ENCODE data around the gene UBE2I.

Gene UBE2I

GRCh38 chr16:1330931-1331711, 21.7 kb downstream of the UBE2I start:
- no peak for DNase-seq

GRCh38 chr16:1331712-1332617, 22.5 kb downstream of the UBE2I start:
- DNase-seq: no peak

GRCh38 chr16:1332618-1333148, 23.2 kb downstream of the UBE2I start:
- no peak for DNase-seq

- DNase-seq: no peak
Measured at GRCh38 chr16:1333149-1333812, 23.8 kb downstream of the UBE2I start, which contains the start of gene BAIAP3. BAIAP3 (plus strand) TSS chr16:1333645; CDS start chr16:1338550, 4,905 bp downstream.

GRCh38 chr16:1333854-1334700, 24.6 kb downstream of the UBE2I start:
- DNase-seq: no peak

GRCh38 chr16:1334739-1335138, 25.3 kb downstream of the UBE2I start:
- DNase-seq: no peak

- peak; percentile 6 to 33 for DNase-seq
Measured at GRCh38 chr16:1335211-1335971, 26.0 kb downstream of the UBE2I start.

GRCh38 chr16:1335996-1336395, 26.6 kb downstream of the UBE2I start:
- DNase-seq: no peak

GRCh38 chr16:1336619-1337018, 27.2 kb downstream of the UBE2I start:
- DNase-seq: no peak

GRCh38 chr16:1337486-1337885, 28.1 kb downstream of the UBE2I start:
- no peak for DNase-seq

- no peak for DNase-seq
Measured at GRCh38 chr16:1338119-1338730, 28.8 kb downstream of the UBE2I start.

- DNase-seq: no peak
Measured at GRCh38 chr16:1338855-1339675, 29.6 kb downstream of the UBE2I start.

- no peak for DNase-seq
Measured at GRCh38 chr16:1340730-1341494, 31.5 kb downstream of the UBE2I start.

GRCh38 chr16:1341495-1342420, 32.3 kb downstream of the UBE2I start:
- DNase-seq: no peak

- peak; percentile 75 to 81 for DNase-seq
Measured at GRCh38 chr16:1342526-1343427, 33.3 kb downstream of the UBE2I start.

GRCh38 chr16:1343428-1344242, 34.2 kb downstream of the UBE2I start:
- no peak for DNase-seq

Measured in hippocampal formation (tissue), 2 donors.